Ishikawa (cell line): Measurements from ENCODE around the gene PSEN1.

ENCODE experiments used
- FOXM1 ChIP-seq: IDR thresholded peaks from 2 replicates; pipeline ENCODE4 v1.6.1; 2012; ENCODE audit warnings: low read depth, borderline replicate concordance
- TEAD4 ChIP-seq: IDR thresholded peaks from 2 replicates; pipeline ENCODE4 v1.6.1; 2012

GRCh38 chr14:73237219-73237785 is 101.0 kb downstream of the PSEN1 start, which contains the start of gene PAPLN:
- TF ChIP-seq TEAD4: no peak
- no peak for TF ChIP-seq FOXM1
